ENCODE measurements around the gene PGM2. TPM values are rescaled to one million over a fixed set of nuclear protein-coding genes. Genes with fewer than 3 reads are reported as not detected.
"Not testable (repeated sequence)": the region's sequence is repeated elsewhere in the genome, so short reads cannot be mapped to it uniquely, and the experiment has no call there.

Gene PGM2
- total RNA-seq, 2 donors from 2014 or later: 23.2 to 25.3 TPM

DNA sequence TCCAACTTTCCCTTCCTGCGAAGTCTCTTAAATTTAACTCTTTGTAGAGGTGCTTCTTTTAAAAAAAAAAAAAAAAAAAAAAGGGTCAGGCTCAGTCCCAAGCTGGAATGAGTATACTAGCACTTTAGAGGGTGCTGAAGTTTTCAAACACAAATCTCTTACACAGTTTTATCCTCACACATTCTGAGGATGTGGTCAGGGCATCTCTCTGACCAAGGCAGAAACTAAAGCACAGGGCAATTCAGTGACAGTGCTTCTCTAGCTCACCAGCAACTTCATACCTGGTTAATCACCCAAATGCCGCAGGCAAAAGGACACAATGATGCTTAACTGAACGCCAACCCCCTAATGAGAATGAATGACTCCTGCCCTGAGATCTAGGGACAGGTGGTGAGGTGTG, 9.8 kb upstream of the PGM2 start:
- DNase-seq (ENCODE audit: low spot score): no peak
- TF ChIP-seq POLR2AphosphoS5 (IDR thresholded peaks at IDR 0.05) (no peak), POLR2A (IDR thresholded peaks at IDR 0.05) (no peak)
- TF ChIP-seq, protein P1, sequence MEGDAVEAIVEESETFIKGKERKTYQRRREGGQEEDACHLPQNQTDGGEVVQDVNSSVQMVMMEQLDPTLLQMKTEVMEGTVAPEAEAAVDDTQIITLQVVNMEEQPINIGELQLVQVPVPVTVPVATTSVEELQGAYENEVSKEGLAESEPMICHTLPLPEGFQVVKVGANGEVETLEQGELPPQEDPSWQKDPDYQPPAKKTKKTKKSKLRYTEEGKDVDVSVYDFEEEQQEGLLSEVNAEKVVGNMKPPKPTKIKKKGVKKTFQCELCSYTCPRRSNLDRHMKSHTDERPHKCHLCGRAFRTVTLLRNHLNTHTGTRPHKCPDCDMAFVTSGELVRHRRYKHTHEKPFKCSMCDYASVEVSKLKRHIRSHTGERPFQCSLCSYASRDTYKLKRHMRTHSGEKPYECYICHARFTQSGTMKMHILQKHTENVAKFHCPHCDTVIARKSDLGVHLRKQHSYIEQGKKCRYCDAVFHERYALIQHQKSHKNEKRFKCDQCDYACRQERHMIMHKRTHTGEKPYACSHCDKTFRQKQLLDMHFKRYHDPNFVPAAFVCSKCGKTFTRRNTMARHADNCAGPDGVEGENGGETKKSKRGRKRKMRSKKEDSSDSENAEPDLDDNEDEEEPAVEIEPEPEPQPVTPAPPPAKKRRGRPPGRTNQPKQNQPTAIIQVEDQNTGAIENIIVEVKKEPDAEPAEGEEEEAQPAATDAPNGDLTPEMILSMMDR (IDR thresholded peaks at IDR 0.05): no peak
- no peaks in the 10 kb centered on the region for H3K9me3 ChIP-seq
- H3K27me3 ChIP-seq (replicated peaks; ENCODE audit: insufficient read depth): no peaks in the 10 kb centered on the region
- intact Hi-C loops (cut with DNase I): no loop called here
- WGBS: 84% methylated on average over 3 of the region's 3 CpGs
- no peaks in the 10 kb centered on the region for H3K4me1 ChIP-seq (replicated peaks)
- H3K36me3 ChIP-seq: no peaks in the 10 kb centered on the region
- no peak overlapping the region for H3K4me3 ChIP-seq
- no peak overlapping the region for H3K27ac ChIP-seq

DNA sequence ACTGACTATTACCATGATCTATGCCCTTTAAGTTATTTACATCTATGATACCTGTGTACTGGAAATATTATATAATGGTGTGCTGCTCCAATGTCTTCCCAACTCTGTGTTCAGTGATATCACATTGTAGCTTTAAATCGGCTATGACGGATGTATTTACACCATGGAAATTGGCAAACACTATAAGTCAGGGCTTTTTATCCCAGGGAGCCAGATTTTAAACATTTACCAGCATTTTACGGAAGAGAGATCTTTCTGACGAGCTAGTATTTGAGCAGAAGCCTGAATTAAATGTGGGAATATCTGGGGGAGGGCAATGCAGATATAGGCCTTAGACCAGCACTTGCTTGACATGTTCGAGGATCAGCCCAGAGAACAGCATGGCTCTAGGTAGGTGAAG, 7.7 kb upstream of the PGM2 start:
- TF ChIP-seq POLR2AphosphoS5 (IDR thresholded peaks at IDR 0.05) (no peak), POLR2A (IDR thresholded peaks at IDR 0.05) (no peak)
- TF ChIP-seq, protein P1 (IDR thresholded peaks at IDR 0.05): no peak
- H3K9me3 ChIP-seq: no peaks in the 10 kb centered on the region
- no peaks in the 10 kb centered on the region for H3K27me3 ChIP-seq (replicated peaks; ENCODE audit: insufficient read depth)
- H3K36me3 ChIP-seq: no peaks in the 10 kb centered on the region
- no peak overlapping the region for H3K27ac ChIP-seq
- no peaks in the 10 kb centered on the region for H3K4me1 ChIP-seq (replicated peaks)
- WGBS: 82% methylated on average over 5 of the region's 5 CpGs
- no peak overlapping the region for H3K4me3 ChIP-seq
- no peak for DNase-seq (ENCODE audit: low spot score)
- intact Hi-C loops (cut with DNase I): no loop called here

DNA sequence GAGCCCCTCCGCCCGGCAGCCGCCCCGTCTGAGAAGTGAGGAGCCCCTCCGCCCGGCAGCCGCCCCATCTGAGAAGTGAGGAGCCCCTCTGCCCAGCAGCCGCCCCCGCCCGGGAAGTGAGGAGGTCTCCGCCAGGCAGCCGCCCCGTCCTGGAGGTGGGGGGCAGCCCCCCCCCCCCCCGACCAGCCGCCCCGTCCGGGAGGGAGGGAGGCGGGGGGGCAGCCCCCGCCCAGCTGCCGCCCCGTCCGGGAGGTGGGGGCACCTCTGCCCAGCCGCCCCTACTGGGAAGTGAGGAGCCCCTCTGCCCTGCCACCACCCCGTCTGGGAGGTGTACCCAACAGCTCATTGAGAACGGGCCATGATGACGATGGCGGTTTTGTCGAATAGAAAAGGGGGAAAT, 6.0 kb upstream of the PGM2 start:
- H3K27me3 ChIP-seq (replicated peaks; ENCODE audit: insufficient read depth); H3K36me3 ChIP-seq; intact Hi-C loops (cut with DNase I); H3K9me3 ChIP-seq; H3K4me1 ChIP-seq (replicated peaks); DNase-seq (ENCODE audit: low spot score); H3K27ac ChIP-seq; H3K4me3 ChIP-seq: not testable (repeated sequence)
- WGBS: 93% methylated on average over 23 of the region's 28 CpGs

DNA sequence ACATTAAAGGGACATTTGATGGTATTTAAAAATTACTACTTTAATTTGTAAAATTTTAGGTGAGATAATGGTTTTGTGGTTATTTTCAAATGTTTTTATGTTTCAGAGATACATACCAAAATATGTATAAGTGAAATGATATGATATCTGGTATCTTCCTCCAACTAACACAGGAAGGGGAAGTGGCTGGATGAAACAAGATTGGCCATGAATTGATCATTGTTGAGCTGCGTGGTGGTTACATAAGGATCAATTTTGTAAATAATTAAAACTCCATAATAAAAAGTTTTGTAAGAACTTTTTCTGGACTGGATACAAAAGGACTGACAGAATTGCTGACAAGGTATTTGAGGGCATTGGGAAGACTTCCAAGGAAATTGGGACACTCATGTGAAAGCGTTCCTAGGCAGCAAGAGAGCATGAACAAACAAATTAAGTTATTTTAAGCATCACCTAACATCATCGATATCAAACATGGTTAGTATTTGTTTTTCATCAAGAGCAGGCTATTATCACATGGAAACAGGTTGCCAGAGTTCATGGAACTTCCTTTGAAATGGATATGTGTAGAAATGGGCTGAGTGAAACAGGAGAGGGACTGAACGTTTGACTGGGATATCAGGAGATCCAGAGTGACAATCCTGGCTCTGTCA, 4.4 kb upstream of the PGM2 start:
- Histone ChIP-seq H3K27ac (no peak overlapping the region), H3K4me3 (no peak overlapping the region), H3K4me1 (replicated peaks) (no peaks in the 10 kb centered on the region), H3K27me3 (replicated peaks; ENCODE audit: insufficient read depth) (no peaks in the 10 kb centered on the region), H3K9me3 (no peaks in the 10 kb centered on the region), H3K36me3 (no peaks in the 10 kb centered on the region)
- 41% methylated on average over 4 of the region's 4 CpGs for WGBS
- intact Hi-C loops (cut with DNase I): no loop called here
- peak; percentile 14 for DNase-seq (ENCODE audit: low spot score)
- TF ChIP-seq POLR2A (IDR thresholded peaks at IDR 0.05): no peak
- TF ChIP-seq, protein P1 (IDR thresholded peaks at IDR 0.05): no peak
- peak; percentile 18 for TF ChIP-seq POLR2AphosphoS5 (IDR thresholded peaks at IDR 0.05)

DNA sequence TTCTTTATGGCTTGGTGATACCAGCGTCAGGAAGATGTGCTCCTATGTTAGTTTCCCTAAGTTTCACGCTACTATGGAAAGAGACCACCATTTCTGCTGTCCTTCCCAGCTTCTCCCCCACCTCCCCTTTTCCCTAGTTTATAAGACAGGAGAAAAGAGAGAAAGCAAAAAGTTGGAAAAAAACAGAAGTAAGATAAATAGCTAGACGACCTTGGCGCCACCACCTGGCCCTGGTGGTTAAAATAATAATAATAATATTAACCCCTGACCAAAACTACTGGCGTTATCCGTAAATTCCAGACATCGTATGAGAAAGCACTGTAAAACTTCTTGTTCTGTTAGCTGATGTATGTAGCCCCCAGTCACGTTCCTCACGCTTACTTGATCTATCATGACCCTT, 985 bp upstream of the PGM2 start:
- intact Hi-C loops (cut with DNase I): loop anchor here (5.0 kb wide), 1 partner anchor 152 kb away; no protein-coding TSS in a partner anchor

More for the DNA sequence above, 985 bp upstream of the PGM2 start:
- H3K9me3 ChIP-seq; H3K36me3 ChIP-seq; H3K27me3 ChIP-seq (replicated peaks; ENCODE audit: insufficient read depth); DNase-seq (ENCODE audit: low spot score); H3K4me1 ChIP-seq (replicated peaks): not testable (repeated sequence)
- Histone ChIP-seq H3K4me3 (peak overlapping the region; percentile 68 to 87), H3K27ac (peak overlapping the region; percentile 79 to 83)
- TF ChIP-seq, protein P1 (IDR thresholded peaks at IDR 0.05): peak in 1 of 4 experiments; percentile 18
- WGBS: 6% methylated on average over 9 of the region's 9 CpGs
